ENCODE measurements around the gene FOXO6.

- TF ChIP-seq GATA2 (IDR thresholded peaks at IDR 0.05; ENCODE audit: low read depth, low read length) (no peak), GATA3 (IDR thresholded peaks at IDR 0.05; ENCODE audit: low read depth, low read length) (no peak)
Measured at GRCh38 chr1:41343790-41344699, 17.2 kb upstream of the FOXO6 start.

Data from SH-SY5Y (cell line).